ENCODE data around the gene AXIN1. TPM values are rescaled to one million over a fixed set of nuclear protein-coding genes. Genes with fewer than 3 reads are reported as not detected.
"Not testable (repeated sequence)": the region's sequence is repeated elsewhere in the genome, so short reads cannot be mapped to it uniquely, and the experiment has no call there.

The AXIN1 gene
- total RNA-seq, 1 experiment from 2014 or later: 53.3 TPM

GRCh38 chr16:259226-259625 lies 93.3 kb downstream of the AXIN1 start:
- intact Hi-C loops (cut with micrococcal nuclease; ENCODE audit: unreplicated experiment) (no loop called here), in situ Hi-C loops (cut with HindIII; ENCODE audit: low pct_unique_long_range_greater_than_20kb, low sequenced_read_pairs) (no loop called here)
- Histone ChIP-seq H3K27ac (ENCODE audit: low read length) (no peak overlapping the region), H3K36me3 (ENCODE audit: control insufficient read depth, insufficient read depth, low read length) (no peaks in the 10 kb centered on the region), H3K27me3 (ENCODE audit: control insufficient read depth, insufficient read depth, low read length) (no peaks in the 10 kb centered on the region), H3K4me3 (ENCODE audit: low read depth in 2 of 2, low read length in 2 of 2) (no peak overlapping the region), H3K9me3 (ENCODE audit: control insufficient read depth, insufficient read depth, low read depth, low read length) (no peaks in the 10 kb centered on the region), H3K4me1 (ENCODE audit: control insufficient read depth, insufficient read depth, low read length) (no peaks in the 10 kb centered on the region)
- TF ChIP-seq CTCF (IDR thresholded peaks at IDR 0.05) (no peak), SIN3A (IDR thresholded peaks at IDR 0.05; ENCODE audit: borderline replicate concordance, insufficient read depth, low read depth, low read length) (no peak), POLR2AphosphoS5 (IDR thresholded peaks at IDR 0.05; ENCODE audit: low read depth, low read length) (no peak), TCF7L2 (IDR thresholded peaks at IDR 0.05; ENCODE audit: low read depth, low read length) (no peak)
- ChIA-PET CTCF (no interaction called here), POLR2A (interaction anchor here (0.7 kb wide), 1 partner anchor 41 kb away, joined by 3 read pairs; no protein-coding TSS in a partner anchor)
- no TSS peak for BruUV-seq (replicated peaks)
- ATAC-seq (no peak), DNase-seq (ENCODE audit: low read depth, low spot score) (no peak)

- BruUV-seq (replicated peaks); H3K4me3 ChIP-seq (ENCODE audit: low read depth in 2 of 2, low read length in 2 of 2); CTCF ChIA-PET; ATAC-seq; H3K27me3 ChIP-seq (ENCODE audit: control insufficient read depth, insufficient read depth, low read length); intact Hi-C loops (cut with micrococcal nuclease; ENCODE audit: unreplicated experiment); H3K9me3 ChIP-seq (ENCODE audit: control insufficient read depth, insufficient read depth, low read depth, low read length); POLR2A ChIA-PET; H3K4me1 ChIP-seq (ENCODE audit: control insufficient read depth, insufficient read depth, low read length); H3K36me3 ChIP-seq (ENCODE audit: control insufficient read depth, insufficient read depth, low read length); H3K27ac ChIP-seq (ENCODE audit: low read length); DNase-seq (ENCODE audit: low read depth, low spot score); in situ Hi-C loops (cut with HindIII; ENCODE audit: low pct_unique_long_range_greater_than_20kb, low sequenced_read_pairs): not testable (repeated sequence)
These were observed 94.4 kb downstream of the AXIN1 start for GRCh38 chr16:258091-258490.

GRCh38 chr16:255183-255582 lies 97.3 kb downstream of the AXIN1 start:
- BruUV-seq (replicated peaks): no TSS peak
- Histone ChIP-seq H3K27ac (ENCODE audit: low read length) (no peak overlapping the region), H3K27me3 (ENCODE audit: control insufficient read depth, insufficient read depth, low read length) (no peaks in the 10 kb centered on the region), H3K4me1 (ENCODE audit: control insufficient read depth, insufficient read depth, low read length) (no peaks in the 10 kb centered on the region), H3K9me3 (ENCODE audit: control insufficient read depth, insufficient read depth, low read depth, low read length) (no peaks in the 10 kb centered on the region), H3K4me3 (ENCODE audit: low read depth in 2 of 2, low read length in 2 of 2) (no peak overlapping the region), H3K36me3 (ENCODE audit: control insufficient read depth, insufficient read depth, low read length) (no peaks in the 10 kb centered on the region)
- intact Hi-C loops (cut with micrococcal nuclease; ENCODE audit: unreplicated experiment) (no loop called here), in situ Hi-C loops (cut with HindIII; ENCODE audit: low pct_unique_long_range_greater_than_20kb, low sequenced_read_pairs) (no loop called here)
- POLR2A ChIA-PET: no interaction called here
- no peak for DNase-seq (ENCODE audit: low read depth, low spot score)
- CTCF ChIA-PET: no interaction called here
- no peak for ATAC-seq
- TF ChIP-seq SIN3A (IDR thresholded peaks at IDR 0.05; ENCODE audit: borderline replicate concordance, insufficient read depth, low read depth, low read length) (no peak), TCF7L2 (IDR thresholded peaks at IDR 0.05; ENCODE audit: low read depth, low read length) (no peak)

- in situ Hi-C loops (cut with HindIII; ENCODE audit: low pct_unique_long_range_greater_than_20kb, low sequenced_read_pairs): no loop called here
- no TSS peak for BruUV-seq (replicated peaks)
These were observed 98.1 kb downstream of the AXIN1 start for GRCh38 chr16:254461-254860.

More at GRCh38 chr16:254461-254860, 98.1 kb downstream of the AXIN1 start:
- Histone ChIP-seq H3K9me3 (ENCODE audit: control insufficient read depth, insufficient read depth, low read depth, low read length) (no peaks in the 10 kb centered on the region), H3K36me3 (ENCODE audit: control insufficient read depth, insufficient read depth, low read length) (no peaks in the 10 kb centered on the region), H3K4me1 (ENCODE audit: control insufficient read depth, insufficient read depth, low read length) (no peaks in the 10 kb centered on the region), H3K27ac (ENCODE audit: low read length) (no peak overlapping the region), H3K27me3 (ENCODE audit: control insufficient read depth, insufficient read depth, low read length) (no peaks in the 10 kb centered on the region), H3K4me3 (ENCODE audit: low read depth in 2 of 2, low read length in 2 of 2) (no peak overlapping the region)
- ATAC-seq (no peak), DNase-seq (ENCODE audit: low read depth, low spot score) (no peak)
- POLR2A ChIA-PET: interaction anchor here (0.8 kb wide), 1 partner anchor 40 kb away, joined by 3 read pairs; no protein-coding TSS in a partner anchor
- CTCF ChIA-PET: no interaction called here
- intact Hi-C loops (cut with micrococcal nuclease; ENCODE audit: unreplicated experiment): no loop called here
- TF ChIP-seq SIN3A (IDR thresholded peaks at IDR 0.05; ENCODE audit: borderline replicate concordance, insufficient read depth, low read depth, low read length) (no peak), POLR2AphosphoS5 (IDR thresholded peaks at IDR 0.05; ENCODE audit: low read depth, low read length) (no peak), CTCF (IDR thresholded peaks at IDR 0.05) (no peak), TCF7L2 (IDR thresholded peaks at IDR 0.05; ENCODE audit: low read depth, low read length) (no peak), REST (IDR thresholded peaks at IDR 0.05; ENCODE audit: insufficient read depth in 1 of 2, low read depth in 2 of 2, low read length in 1 of 2) (no peak)
